SK-N-SH (cell line): Measurements from ENCODE around the gene MTHFD1L. TPM values are rescaled to one million over a fixed set of nuclear protein-coding genes. Genes with fewer than 3 reads are reported as not detected.

ENCODE experiments used
- CTCF ChIA-PET: fragments of 300-600, 350-600 bp; formaldehyde crosslinking; extraction: SDS; loops from one replicate; lab custom pipeline; 2021; lab: Yijun Ruan, JAX
- POLR2A ChIA-PET: fragments of 350-600 bp; sonication (Branson Sonifier 250); formaldehyde crosslinking; extraction: SDS; loops from one replicate; lab custom pipeline; 2020; ENCODE audit warnings: antibody characterized with exemption, inconsistent platforms; lab: Yijun Ruan, JAX
- DNase-seq: peaks from one replicate; pipeline ENCODE4 v3.0.0; 2012
- H2AFZ ChIP-seq: fragments of 200-600 bp; sonication (generic); 2 replicates; pipeline ENCODE4 v1.8.1; 2016; ENCODE audit warnings: antibody characterized with exemption, mild to moderate bottlenecking, low read depth
- H3F3A ChIP-seq: fragments of 200-600 bp; sonication (generic); replicated peaks from 2 replicates; pipeline ENCODE3; 2016; ENCODE audit warnings: antibody characterized with exemption, mild to moderate bottlenecking; ENCODE audit not compliant: insufficient read depth
- H3K27ac ChIP-seq, 2 experiments: fragments of 200-500 bp in 1 of 2; fragments of 200-600 bp in 1 of 2; sonication (Bioruptor generic) in 1 of 2; sonication (generic), shearing (Covaris generic) in 1 of 2; 2 replicates each; pipeline versions ENCODE4 v1.5.1 to v1.6.1; 2014 to 2016; ENCODE audit warnings: low read depth in 2 of 2, inconsistent platforms in 1 of 2, low read length in 1 of 2, mild to moderate bottlenecking in 1 of 2, mixed read lengths in 1 of 2
- H3K27me3 ChIP-seq: fragments of 200-600 bp; sonication (generic), shearing (Covaris generic); 2 replicates; pipeline ENCODE4 v1.6.1; 2016; ENCODE audit warnings: mixed run types; ENCODE audit not compliant: insufficient read depth
- H3K36me3 ChIP-seq, 2 experiments: fragments of 200-500 bp in 1 of 2; fragments of 200-600 bp in 1 of 2; sonication (Bioruptor generic) in 1 of 2; sonication (generic) in 1 of 2; replicated peaks in 1 of 2; 2 replicates each; pipeline versions ENCODE3 to v1.5.1; 2014 to 2016; ENCODE audit warnings: low read length in 1 of 2, mild to moderate bottlenecking in 1 of 2; ENCODE audit not compliant: insufficient read depth in 2 of 2, control insufficient read depth in 1 of 2
- H3K4me1 ChIP-seq, 2 experiments: fragments of 200-500 bp in 1 of 2; fragments of 200-600 bp in 1 of 2; sonication (Bioruptor generic) in 1 of 2; sonication (generic), shearing (Covaris generic) in 1 of 2; 2 replicates each; pipeline versions ENCODE4 v1.5.1 to v1.6.1; 2014 to 2016; ENCODE audit warnings: low read depth in 1 of 2, low read length in 1 of 2, mixed run types in 1 of 2; ENCODE audit not compliant: insufficient read depth in 2 of 2, control insufficient read depth in 1 of 2
- H3K4me2 ChIP-seq: fragments of 200-600 bp; sonication (generic), shearing (Covaris generic); 2 replicates; pipeline ENCODE4 v1.6.1; 2017; ENCODE audit warnings: mixed run types
- H3K4me3 ChIP-seq, 2 experiments: fragments of 200-500 bp in 1 of 2; fragments of 200-600 bp in 1 of 2; sonication (Bioruptor generic) in 1 of 2; sonication (generic), shearing (Covaris generic) in 1 of 2; 2 replicates each; pipeline versions ENCODE4 v1.5.1 to v1.8.1; 2014 to 2016; ENCODE audit warnings: low read depth in 2 of 2, inconsistent platforms in 1 of 2, low read length in 1 of 2, mild to moderate bottlenecking in 1 of 2, mixed read lengths in 1 of 2, moderate library complexity in 1 of 2
- H3K79me2 ChIP-seq: fragments of 200-600 bp; sonication (generic); 2 replicates; pipeline ENCODE4 v1.8.1; 2017; ENCODE audit warnings: mild to moderate bottlenecking; ENCODE audit not compliant: insufficient read depth
- H3K9ac ChIP-seq: fragments of 200-600 bp; sonication (generic); 2 replicates; pipeline ENCODE4 v1.6.1; 2017; ENCODE audit warnings: mixed run types
- H3K9me2 ChIP-seq: fragments of 200-600 bp; sonication (generic); 2 replicates; pipeline ENCODE4 v1.6.1; 2017; ENCODE audit warnings: mixed run types
- H3K9me3 ChIP-seq: fragments of 200-600 bp; sonication (generic); 2 replicates; pipeline ENCODE4 v1.6.1; 2017; ENCODE audit warnings: mixed run types, mild to moderate bottlenecking, moderate library complexity
- H4K20me1 ChIP-seq: fragments of 200-600 bp; sonication (generic); 2 replicates; pipeline ENCODE4 v1.6.1; 2017; ENCODE audit warnings: mild to moderate bottlenecking, mixed run types; ENCODE audit not compliant: insufficient read depth
- ELF1 ChIP-seq: IDR thresholded peaks from 2 replicates; pipeline ENCODE4 v1.4.0; 2012
- EP300 ChIP-seq, 2 experiments: IDR thresholded peaks; 2 replicates each; pipeline versions ENCODE4 v1.4.0 to v1.6.1; 2012; ENCODE audit warnings: borderline replicate concordance in 1 of 2, low read depth in 1 of 2, low read length in 1 of 2
- EZH2phosphoT487 ChIP-seq: fragments of 200-600 bp; sonication (generic); IDR thresholded peaks from 2 replicates; pipeline ENCODE4 v1.6.1; 2017; ENCODE audit warnings: low read depth, mixed run types, mild to moderate bottlenecking, antibody characterized with exemption, moderate library complexity, borderline replicate concordance
- FOSL2 ChIP-seq: IDR thresholded peaks from 2 replicates; pipeline ENCODE4 v1.4.0; 2012; ENCODE audit warnings: low read depth, mild to moderate bottlenecking, moderate library complexity, borderline replicate concordance
- FOXJ3 ChIP-seq: sonication (generic); formaldehyde crosslinking; IDR thresholded peaks from 2 replicates; pipeline ENCODE4 v1.5.1; 2020; ENCODE audit warnings: mild to moderate bottlenecking, missing genetic modification reagents
- JUND ChIP-seq: IDR thresholded peaks from 2 replicates; pipeline ENCODE4 v1.4.0; 2012
- MEF2A ChIP-seq: IDR thresholded peaks from 2 replicates; pipeline ENCODE4 v1.4.0; 2012; ENCODE audit warnings: low read depth, borderline replicate concordance
- NRF1 ChIP-seq: IDR thresholded peaks from 2 replicates; pipeline ENCODE4 v1.6.1; 2012; ENCODE audit warnings: low read depth, mild to moderate bottlenecking, low read length
- PBX3 ChIP-seq: IDR thresholded peaks from 2 replicates; pipeline ENCODE4; 2012
- POLR2AphosphoS5 ChIP-seq: IDR thresholded peaks from 2 replicates; pipeline ENCODE4 v1.6.1; 2012; ENCODE audit warnings: low read depth, low read length
- RFX5 ChIP-seq: IDR thresholded peaks from 2 replicates; pipeline ENCODE4 v1.6.1; 2012; ENCODE audit warnings: mild to moderate bottlenecking, improper control_type of control experiment, low read length
- SIN3A ChIP-seq: IDR thresholded peaks from 2 replicates; pipeline ENCODE4 v1.6.1; 2012; ENCODE audit warnings: low read depth, mild to moderate bottlenecking, low read length, moderate library complexity, borderline replicate concordance
- SMC3 ChIP-seq: IDR thresholded peaks from 2 replicates; pipeline ENCODE4 v1.6.1; 2012; ENCODE audit warnings: low read depth, low read length, improper control_type of control experiment
- YY1 ChIP-seq: IDR thresholded peaks from 2 replicates; pipeline ENCODE4 v1.4.0; 2012; ENCODE audit warnings: low read depth, mild to moderate bottlenecking
- ZBTB33 ChIP-seq: IDR thresholded peaks from 2 replicates; pipeline ENCODE4 v1.4.0; 2012; ENCODE audit warnings: low read depth, borderline replicate concordance
- WGBS: methylation state at CpG from one replicate; pipeline ENCODE4 v1.1.6; 2017; ENCODE audit warnings: low lambda C conversion rate; 5-methylcytosine and 5-hydroxymethylcytosine counted together
- polyA plus RNA-seq, 3 experiments: library from polyadenylated mRNA; depleted of rRNA; stranded (reverse); fragments of >200 nt; gene quantifications; 2 replicates each; pipeline ENCODE4 v1.2.3, GENCODE V29; 2012
- TF ChIP-seq, protein P1 (sequence below): IDR thresholded peaks from 2 replicates; pipeline ENCODE4 v1.4.0; 2012; ENCODE audit warnings: low read depth, borderline replicate concordance
- TF ChIP-seq, protein P2 (sequence below): fragments of 150-350 bp; IDR thresholded peaks from 2 replicates; pipeline ENCODE4 v1.6.1; 2016; ENCODE audit warnings: mild to moderate bottlenecking, low read depth, low read length
- TF ChIP-seq, protein P3 (sequence below): IDR thresholded peaks from 2 replicates; pipeline ENCODE4 v1.4.0; 2012; ENCODE audit warnings: low read depth

Gene MTHFD1L
- polyA plus RNA-seq, 1 of the 3 experiments (the other 2 are of a cell fraction) = 37.0 TPM

- H3K4me3 ChIP-seq = no peak overlapping the region
- no peak overlapping the region for H3K9ac ChIP-seq
- ChIA-PET CTCF (interaction anchor here (0.6 to 3.3 kb wide), 6 partner anchors 9 to 1128 kb away, joined by 3 to 16 read pairs (median 4); partner anchors contain the start of gene MTHFD1L), POLR2A (interaction anchor here (1.7 kb wide), 1 partner anchor 9 kb away, joined by 4 read pairs; the partner anchor contains the start of gene MTHFD1L)
- H2AFZ ChIP-seq = no peak overlapping the region
- WGBS = 98% methylated on average over 6 of the region's 6 CpGs
- H3K27ac ChIP-seq = no peak overlapping the region
- no peak for DNase-seq
- H3F3A ChIP-seq = peaks cover 9% of the 10 kb centered on the region
- H4K20me1 ChIP-seq = peaks cover 58% of the 10 kb centered on the region
- H3K36me3 ChIP-seq = peaks cover 11 to 17% of the 10 kb centered on the region in 2 experiments
- H3K9me2 ChIP-seq = no peaks in the 10 kb centered on the region
- no peak overlapping the region for H3K4me2 ChIP-seq
- H3K27me3 ChIP-seq = no peaks in the 10 kb centered on the region
- no peak for TF ChIP-seq EP300 (IDR thresholded peaks at IDR 0.05; ENCODE audit: borderline replicate concordance in 1 of 2, low read depth in 1 of 2, low read length in 1 of 2)
- TF ChIP-seq YY1 = no peak
- TF ChIP-seq, protein P1, sequence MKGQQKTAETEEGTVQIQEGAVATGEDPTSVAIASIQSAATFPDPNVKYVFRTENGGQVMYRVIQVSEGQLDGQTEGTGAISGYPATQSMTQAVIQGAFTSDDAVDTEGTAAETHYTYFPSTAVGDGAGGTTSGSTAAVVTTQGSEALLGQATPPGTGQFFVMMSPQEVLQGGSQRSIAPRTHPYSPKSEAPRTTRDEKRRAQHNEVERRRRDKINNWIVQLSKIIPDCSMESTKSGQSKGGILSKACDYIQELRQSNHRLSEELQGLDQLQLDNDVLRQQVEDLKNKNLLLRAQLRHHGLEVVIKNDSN = no peak
- no peak for TF ChIP-seq JUND
- TF ChIP-seq ELF1 = no peak
- H3K4me1 ChIP-seq = peaks cover 0 to 5% of the 10 kb centered on the region in 2 experiments; a peak in 2 of 4 replicates
- H3K79me2 ChIP-seq = peaks cover 97% of the 10 kb centered on the region
- no peaks in the 10 kb centered on the region for H3K9me3 ChIP-seq
Observed at GRCh38 chr6:150874179-150874578, 8.7 kb downstream of the MTHFD1L start.

- Histone ChIP-seq H3K36me3 (peaks cover 11 to 26% of the 10 kb centered on the region in 2 experiments), H3K4me2 (no peak overlapping the region), H3F3A (peaks cover 12% of the 10 kb centered on the region), H3K4me1 (peaks cover 0 to 5% of the 10 kb centered on the region in 2 experiments; a peak in 2 of 4 replicates), H4K20me1 (peaks cover 53% of the 10 kb centered on the region), H3K9me3 (no peaks in the 10 kb centered on the region), H3K9me2 (no peaks in the 10 kb centered on the region), H3K9ac (no peak overlapping the region), H3K27me3 (no peaks in the 10 kb centered on the region), H3K4me3 (no peak overlapping the region), H2AFZ (no peak overlapping the region), H3K79me2 (peaks cover 98% of the 10 kb centered on the region), H3K27ac (no peak overlapping the region)
- no peak for DNase-seq
- 90% methylated on average over 6 of the region's 6 CpGs for WGBS
- ChIA-PET POLR2A (interaction anchor here (1.7 kb wide), 1 partner anchor 11 kb away, joined by 4 read pairs; the partner anchor contains the start of gene MTHFD1L), CTCF (interaction anchor here (1.1 to 3.3 kb wide), 3 partner anchors 11 to 448 kb away, joined by 3 to 16 read pairs (median 10); no protein-coding TSS in a partner anchor)
- TF ChIP-seq RFX5 (no peak), SMC3 (no peak), PBX3 (no peak), YY1 (no peak), FOXJ3 (CRISPR knock-in tag) (no peak), SIN3A (no peak), EP300 (IDR thresholded peaks at IDR 0.05; ENCODE audit: borderline replicate concordance in 1 of 2, low read depth in 1 of 2, low read length in 1 of 2) (no peak), FOSL2 (no peak), EZH2phosphoT487 (no peak), MEF2A (no peak), ZBTB33 (no peak), NRF1 (no peak), POLR2AphosphoS5 (no peak), ELF1 (no peak)
- TF ChIP-seq, protein P2, sequence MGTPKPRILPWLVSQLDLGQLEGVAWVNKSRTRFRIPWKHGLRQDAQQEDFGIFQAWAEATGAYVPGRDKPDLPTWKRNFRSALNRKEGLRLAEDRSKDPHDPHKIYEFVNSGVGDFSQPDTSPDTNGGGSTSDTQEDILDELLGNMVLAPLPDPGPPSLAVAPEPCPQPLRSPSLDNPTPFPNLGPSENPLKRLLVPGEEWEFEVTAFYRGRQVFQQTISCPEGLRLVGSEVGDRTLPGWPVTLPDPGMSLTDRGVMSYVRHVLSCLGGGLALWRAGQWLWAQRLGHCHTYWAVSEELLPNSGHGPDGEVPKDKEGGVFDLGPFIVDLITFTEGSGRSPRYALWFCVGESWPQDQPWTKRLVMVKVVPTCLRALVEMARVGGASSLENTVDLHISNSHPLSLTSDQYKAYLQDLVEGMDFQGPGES = no peak
- TF ChIP-seq, protein P3, sequence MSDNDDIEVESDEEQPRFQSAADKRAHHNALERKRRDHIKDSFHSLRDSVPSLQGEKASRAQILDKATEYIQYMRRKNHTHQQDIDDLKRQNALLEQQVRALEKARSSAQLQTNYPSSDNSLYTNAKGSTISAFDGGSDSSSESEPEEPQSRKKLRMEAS = no peak
Observed at GRCh38 chr6:150875841-150876240, 10.3 kb downstream of the MTHFD1L start.
